Dermis blood vessel endothelial cell (primary cell): ENCODE results near the gene CACNA1B. TPM values are rescaled to one million over a fixed set of nuclear protein-coding genes. Genes with fewer than 3 reads are reported as not detected.

Experiments
- DNase-seq: peaks from one replicate; pipeline ENCODE4 v3.0.0; 2010
- total RNA-seq: library from RNA; depleted of rRNA; stranded (reverse); fragments of >200 nt; gene quantifications from 2 replicates; pipeline ENCODE4 v1.2.3, GENCODE V29; 2014

CACNA1B gene
- total RNA-seq, 1 donor from 2014 or later, result 0.17 TPM

DNA sequence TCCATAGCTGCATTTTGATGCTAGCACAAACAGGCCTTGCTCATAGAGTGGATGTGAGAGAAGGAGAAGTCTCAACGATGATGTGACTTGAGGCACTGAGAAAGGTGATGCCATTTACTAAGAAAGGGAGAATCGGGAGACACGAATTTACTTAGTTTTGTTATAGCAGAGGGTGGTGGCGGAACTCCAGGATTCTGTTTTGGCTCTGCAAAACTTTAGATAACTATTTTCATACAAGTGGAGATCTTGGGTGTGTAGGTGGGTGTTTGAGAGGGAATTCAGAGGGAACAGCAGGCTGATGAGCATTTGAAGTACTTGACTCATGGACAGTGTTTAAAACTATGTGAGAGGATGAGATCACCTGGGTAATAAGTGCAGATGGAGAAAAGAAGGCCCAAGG lies 43.2 kb downstream of the CACNA1B start:
- DNase-seq, result no peak

DNA sequence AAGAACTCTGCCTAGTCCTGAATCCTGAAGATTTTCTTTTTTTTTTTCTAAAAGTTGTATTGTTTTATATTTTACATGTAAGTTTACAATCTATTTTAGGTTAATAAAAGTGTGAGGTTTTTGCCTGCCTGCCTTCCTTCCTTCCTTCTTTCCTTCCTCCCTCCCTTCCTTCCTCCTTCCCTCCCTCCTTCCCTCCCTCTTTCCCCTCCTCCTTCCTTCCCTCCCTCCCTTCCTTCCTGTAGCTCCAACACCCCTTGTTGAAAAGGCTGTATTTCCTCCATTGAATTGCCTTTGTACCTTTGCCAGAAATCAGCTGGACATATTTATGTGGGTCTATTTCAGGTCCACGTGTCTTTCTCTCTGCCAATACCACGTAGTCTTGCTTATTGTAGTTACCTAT lies 46.6 kb downstream of the CACNA1B start:
- DNase-seq, result no peak

DNA sequence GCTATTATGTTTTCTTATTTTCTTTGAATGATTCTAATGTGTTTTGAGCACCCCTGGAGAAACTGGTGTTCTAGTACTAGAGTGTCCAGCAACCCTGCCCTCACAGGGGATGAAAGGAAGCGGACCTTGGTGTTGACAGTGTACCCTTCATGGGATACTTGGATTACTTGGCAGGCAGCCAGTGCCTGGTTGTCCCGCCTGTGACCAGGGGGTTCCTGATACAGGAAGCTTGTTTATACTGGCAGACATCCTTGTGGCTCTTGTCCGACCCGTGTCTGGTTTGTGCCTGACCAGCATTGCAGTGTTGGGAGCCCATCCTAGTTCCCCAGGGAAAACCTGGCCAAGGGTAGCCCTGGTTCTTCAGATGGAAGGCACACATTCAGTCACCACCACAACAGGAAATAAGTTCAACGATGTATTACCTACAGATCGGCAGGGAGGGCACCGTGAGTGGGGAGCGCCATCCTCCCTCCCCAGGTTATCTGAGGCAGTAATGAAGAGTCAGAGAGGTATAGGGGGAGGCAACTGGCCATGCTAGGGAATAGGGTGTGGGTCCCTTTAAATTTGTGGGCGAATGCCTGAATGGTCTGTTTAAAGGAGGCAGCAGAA lies 47.3 kb downstream of the CACNA1B start:
- DNase-seq, result no peak

DNA sequence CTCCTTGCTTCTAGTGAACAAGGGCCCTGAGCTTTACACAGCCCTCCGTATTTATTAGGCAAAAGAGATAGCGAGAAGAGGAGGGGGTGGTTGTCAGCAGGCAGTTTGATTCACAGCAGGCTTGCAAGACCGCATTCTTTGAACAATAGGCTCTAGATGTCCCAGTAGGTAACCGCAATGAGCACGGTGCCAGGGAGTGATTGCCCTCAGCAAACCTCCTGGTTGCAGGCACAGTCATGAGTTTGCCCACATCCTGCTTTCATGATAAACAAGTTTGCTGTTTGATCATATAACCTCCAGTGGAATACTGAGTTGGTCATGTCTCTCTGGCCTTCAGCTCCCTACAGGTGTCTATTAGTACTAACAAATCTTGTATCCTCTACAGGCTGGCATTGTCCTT lies 66.1 kb downstream of the CACNA1B start:
- no peak for DNase-seq

DNA sequence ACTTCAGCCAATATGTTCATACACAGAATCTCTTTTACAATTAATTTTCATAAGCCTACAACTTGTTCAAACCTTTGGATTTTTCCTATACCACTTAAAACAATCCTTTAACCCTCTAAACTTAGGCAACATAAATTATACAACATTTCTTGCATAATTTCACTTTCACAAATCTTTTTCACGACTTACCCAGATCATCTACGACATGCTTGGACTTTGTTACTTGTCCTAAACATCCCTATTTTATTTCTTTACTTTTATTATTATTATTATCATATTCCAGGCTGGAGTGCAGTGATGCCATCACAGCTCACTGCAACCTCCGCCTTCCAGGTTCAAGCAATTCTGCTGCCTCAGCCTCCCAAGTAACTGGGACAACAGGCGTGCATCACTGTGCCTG lies 68.0 kb downstream of the CACNA1B start:
- DNase-seq, result peak; percentile 5

DNA sequence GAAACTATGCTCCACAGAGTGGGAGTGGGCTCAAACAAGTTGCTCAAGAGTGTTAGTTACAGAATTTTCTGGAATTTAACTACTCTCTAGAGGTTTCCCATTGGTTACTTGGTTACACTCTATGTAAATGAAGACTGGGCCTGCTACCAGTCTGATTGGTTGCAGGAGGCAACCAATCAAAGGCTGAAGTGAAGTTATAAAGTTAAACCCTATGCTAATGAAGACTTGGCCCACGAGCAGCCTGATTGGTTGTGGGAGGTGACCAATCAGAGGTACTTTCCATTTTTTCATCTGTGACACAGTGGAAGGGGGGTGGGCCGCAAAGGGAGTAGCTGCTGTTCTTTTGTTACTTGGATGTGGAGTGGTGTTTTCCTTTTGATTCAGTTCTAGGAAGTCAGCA lies 69.4 kb downstream of the CACNA1B start:
- no peak for DNase-seq

DNA sequence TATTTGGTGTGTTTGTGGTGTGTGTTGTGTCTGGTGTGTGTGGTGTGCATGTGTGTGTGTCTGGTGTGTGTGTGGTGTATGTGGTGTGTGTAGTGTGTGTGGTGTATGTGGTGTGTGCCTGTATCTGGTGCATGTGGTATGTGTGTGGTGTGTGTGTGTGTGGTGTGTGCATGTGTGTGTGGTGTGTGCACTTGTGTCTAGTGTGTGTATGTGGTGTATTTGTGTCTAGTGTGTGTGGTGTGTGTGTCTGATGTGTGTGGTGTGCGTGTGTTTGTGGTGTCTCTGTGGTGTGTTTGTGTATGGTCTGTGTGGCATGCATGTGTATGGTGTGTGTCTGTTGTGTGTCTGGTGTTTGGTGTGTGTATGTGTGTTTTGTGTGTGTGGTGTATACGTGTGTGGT lies 71.1 kb downstream of the CACNA1B start:
- DNase-seq, result no peak

DNA sequence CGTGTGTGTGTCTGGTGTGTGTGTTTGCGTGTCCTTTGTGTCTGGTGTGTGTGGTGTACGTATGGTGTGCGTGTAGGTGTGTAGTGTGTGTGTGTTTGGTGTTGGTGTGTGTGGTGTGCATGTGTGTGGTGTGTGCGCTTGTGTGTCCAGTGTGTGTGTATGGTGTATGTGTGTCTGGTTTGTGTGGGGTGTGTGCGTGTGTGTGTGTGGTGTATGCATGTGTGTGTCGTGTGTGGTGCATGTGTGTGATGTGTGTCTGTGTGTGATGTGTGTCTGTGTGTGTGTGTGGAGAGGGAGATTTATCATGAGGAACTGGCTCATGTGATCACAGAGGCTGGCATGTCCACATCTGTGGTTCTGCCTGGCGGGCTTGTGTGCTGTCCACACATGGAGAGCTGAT lies 71.7 kb downstream of the CACNA1B start:
- DNase-seq, result no peak

DNA sequence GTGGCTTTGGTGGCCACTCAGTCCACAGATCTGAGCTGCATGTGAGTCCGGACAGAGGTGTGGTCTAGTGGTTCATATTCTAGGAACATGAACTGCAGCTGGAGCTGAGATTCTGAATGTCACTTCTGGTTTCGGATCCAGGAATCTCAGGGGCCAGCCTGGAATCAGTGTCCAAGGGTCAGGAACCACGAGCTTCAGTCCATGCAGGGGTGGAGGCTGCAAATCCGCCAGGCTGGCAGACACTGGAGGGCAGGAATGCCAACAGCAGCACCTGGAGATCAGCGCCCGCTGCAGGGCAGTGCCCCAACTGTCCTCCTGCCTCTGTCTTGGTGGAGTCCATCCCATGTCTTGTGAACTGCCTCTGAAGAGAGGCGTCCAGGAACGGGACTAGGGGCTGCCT lies 73.5 kb downstream of the CACNA1B start:
- no peak for DNase-seq

DNA sequence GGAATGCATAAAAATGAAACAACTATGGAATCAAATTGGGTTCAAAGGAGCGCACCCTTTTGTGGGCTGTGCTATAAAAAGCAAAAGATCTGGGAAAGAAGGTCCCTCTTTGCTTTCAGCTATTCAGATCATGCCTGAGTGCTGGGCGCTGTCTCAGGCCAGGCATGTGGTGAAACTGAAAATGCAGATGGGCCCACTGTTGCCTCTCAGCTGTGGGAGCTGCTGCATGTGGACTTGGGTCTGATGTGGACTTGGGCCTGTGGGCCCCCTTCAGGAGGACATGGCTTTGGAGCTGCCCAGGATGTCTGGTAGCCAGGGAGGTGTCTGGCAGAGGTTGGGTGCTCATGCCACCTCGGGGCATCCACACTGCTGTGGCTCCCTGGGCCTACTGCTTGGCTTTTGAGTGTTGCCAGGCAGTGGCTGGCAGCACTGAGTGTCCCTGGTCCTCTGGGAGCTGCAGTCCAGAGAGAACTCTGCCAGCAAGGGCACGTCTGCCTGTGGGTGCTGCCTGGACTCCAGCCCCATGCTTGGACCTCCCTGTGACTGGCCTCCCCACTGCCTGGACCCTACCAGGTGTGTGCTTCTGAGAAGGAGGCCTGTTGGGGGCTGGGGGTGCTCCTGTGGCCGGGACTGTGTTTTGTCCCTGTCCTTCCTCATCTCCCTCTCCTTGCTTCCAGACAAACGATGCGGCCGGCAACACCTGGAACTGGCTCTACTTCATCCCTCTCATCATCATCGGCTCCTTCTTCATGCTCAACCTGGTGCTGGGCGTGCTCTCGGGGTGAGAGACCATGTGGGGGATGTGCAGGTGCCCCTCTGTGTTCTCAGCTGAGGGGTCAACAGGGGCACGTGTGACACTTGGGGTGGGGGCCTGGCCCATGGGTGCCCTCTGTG lies 74.3 kb downstream of the CACNA1B start:
- DNase-seq, result no peak

DNA sequence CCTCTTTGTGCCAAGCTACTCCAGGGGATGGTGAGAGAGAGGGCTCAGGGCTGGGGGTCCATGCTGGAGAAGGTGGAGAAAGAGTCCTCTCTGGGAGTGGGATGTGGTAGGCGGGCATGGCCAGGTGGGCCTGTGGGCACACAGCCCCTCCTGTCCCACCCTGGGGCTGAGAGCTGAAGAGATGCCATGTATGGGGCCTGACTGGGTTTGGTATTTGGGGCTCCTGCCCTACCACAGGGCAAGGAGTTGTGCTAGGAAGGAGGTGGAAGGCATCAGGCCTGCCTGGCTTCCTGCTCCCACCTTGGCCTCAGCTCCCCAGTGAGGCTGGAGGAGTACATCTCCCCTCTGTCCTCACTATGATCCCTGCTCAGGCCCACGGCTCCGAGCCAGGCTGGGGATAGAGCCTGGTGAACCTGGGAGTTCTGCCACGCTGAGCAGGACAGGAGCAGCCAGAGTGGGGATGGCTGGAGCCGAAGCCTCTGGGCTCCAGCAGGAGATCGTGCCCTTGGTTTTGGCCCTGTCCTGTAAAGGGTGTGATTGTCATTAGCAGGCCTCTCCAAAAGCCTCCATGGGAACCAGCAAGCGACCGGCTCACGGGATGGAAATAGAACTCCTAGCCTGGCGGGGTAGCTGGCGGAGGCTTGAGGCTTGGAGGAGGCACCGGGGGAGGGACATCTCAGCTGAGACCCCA lies 75.5 kb downstream of the CACNA1B start:
- no peak for DNase-seq

DNA sequence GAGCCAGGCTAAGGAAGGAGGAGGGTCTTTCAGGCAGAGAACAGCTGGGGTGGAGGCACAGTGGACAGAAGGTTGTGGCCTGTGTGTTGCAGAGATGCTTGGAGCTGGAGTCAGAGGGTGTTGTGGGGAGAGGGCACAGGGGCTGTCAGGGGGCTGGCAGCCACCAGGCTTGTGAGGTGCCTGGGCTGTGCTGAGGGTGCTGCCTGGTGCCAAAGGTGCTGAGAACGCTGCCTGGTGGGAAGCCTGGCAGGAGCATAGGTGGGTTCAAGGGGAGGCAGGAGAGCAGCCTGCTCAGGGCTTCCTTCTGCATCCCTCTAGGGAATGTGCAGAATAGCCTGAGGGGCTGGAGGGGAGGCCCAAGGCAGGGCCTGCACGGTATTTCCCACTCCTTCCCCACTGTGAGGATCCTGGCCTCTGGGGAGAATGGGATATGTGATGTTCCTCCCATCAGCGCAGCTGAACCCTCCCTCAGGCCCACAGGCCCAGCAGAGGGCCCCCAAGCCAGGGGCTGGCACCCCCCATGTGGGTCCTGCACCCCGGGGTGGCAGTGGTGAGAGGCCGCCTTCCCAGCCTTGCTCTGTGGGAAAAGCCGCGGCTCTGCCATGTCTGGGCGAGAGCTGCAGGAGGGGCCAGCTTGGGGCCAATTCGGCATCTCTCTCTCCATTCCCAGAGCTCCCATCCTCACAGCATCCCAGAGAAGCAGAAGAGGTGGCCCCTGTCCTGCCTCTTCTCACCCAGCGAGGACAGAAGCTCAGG lies 76.3 kb downstream of the CACNA1B start:
- no peak for DNase-seq

DNA sequence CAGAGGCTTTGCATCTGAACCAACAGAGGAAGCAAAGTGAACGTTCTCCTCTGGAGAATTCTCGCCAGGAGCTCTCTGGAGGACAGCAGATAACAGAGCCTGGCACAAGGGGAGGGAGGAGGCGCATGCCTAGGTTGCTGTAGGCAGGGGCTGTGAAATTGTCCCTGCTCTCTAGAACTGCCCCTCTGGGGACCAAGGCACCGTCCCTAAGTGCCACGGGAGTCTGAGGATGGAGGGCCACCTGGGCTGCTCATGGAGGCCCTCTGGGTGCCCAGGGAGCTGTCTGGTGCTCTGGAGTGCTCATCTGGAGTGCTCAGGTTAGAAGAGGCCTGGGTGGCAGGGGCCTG lies 77.6 kb downstream of the CACNA1B start:
- DNase-seq, result no peak

DNA sequence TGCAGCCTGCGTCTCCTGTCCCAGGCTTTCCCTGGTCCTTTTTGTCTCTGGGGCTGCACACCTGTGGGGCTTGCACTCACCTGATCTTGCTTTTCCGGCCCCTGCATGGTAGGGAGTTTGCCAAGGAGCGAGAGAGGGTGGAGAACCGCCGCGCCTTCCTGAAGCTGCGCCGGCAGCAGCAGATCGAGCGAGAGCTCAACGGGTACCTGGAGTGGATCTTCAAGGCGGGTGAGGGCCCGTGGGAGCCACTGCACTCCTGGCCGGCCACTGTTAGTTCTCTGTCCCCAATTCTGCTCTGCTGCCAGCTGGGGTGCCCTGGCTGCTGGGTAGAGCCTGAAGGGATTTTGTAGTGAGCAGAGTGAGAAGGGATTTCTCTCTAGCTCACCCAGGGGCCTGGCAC lies 78.0 kb downstream of the CACNA1B start:
- no peak for DNase-seq

DNA sequence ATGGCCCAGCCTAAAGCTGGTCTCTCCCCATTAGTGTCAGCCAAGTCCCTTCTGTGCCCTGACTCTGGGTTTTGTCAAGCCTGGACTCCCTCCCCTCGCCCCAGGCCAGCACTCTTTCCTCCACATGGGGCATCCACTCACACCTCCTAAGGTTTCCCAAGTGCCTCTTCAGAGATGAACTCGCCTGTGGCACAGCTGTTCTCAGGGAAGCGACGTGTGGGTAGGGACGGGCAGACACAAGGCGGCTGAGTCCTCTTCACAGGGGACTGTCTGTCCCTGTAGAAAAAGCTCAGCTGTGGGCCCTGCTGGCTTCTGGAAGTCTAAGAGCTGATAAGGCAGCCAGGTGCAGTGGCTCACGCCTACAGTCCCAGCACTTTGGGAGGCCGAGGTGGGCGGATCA lies 78.5 kb downstream of the CACNA1B start:
- DNase-seq, result no peak

DNA sequence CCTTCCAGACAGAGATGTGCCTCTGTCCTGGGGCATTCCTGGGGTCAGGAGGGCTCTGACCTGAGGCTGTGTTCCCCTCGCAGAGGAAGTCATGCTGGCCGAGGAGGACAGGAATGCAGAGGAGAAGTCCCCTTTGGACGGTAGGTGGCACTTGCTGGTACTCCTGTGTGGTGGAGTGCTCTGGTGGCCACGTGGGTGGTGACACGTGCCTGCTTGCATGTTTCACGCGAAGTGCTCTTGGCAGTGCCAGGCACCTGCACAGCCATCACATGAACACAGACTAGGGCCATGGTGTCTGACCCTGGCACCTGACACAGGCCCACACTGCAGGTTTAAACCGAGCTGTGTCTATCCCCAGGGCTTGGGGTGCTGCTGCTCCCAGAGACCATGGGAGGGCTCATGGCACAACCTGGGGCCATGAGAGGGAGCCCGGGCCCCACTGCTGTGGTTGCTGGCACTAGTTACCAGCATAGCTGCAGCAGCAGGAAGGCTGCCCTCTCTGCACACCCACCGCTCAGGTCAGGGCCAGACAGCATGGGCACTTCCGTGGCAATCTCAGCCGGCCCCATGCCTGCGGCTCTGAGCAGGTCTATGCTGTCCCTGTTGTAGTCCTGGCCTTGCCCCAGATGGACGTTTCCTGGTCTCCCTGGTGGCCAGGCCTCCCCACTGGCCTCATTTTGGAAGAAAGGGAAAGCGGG lies 79.3 kb downstream of the CACNA1B start:
- no peak for DNase-seq

DNA sequence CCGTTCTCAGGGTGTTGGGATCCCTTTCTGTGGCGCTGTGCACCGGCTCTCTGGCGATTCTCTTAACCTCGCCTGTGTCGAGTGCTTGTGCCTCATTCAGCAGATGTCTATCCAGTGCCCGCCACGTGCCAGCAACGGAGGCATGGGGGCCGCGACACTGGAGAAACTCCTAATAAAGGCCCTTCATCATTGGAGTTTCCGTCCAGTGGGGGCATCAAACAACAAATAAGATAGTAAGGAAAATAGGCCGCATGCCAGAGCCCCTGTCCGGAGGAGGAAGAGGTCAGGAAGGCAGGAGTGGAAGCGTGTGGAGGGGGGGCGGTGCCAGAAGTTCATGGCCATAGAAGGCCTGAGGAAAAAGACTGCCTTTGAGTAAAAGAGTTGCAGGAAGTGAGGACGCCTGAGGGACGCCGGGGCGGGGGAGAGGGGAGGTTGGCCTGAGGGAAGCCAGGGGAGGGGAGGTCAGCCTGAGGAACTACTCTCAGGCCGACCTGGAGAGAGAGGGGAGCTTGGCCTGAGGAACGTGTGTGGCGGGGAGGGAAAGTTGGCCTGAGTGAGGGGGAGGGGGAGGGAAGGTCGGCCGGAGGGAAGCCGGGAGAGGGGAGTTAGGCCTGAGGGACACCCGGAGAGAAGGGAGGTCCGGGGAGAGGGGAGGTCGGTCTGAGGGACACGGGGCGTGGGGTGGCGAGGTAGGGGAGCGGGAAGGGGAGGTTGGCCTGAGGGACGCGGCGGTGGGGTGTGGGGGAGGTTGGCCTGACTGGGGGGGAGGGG lies 82.2 kb downstream of the CACNA1B start:
- DNase-seq, result no peak

DNA sequence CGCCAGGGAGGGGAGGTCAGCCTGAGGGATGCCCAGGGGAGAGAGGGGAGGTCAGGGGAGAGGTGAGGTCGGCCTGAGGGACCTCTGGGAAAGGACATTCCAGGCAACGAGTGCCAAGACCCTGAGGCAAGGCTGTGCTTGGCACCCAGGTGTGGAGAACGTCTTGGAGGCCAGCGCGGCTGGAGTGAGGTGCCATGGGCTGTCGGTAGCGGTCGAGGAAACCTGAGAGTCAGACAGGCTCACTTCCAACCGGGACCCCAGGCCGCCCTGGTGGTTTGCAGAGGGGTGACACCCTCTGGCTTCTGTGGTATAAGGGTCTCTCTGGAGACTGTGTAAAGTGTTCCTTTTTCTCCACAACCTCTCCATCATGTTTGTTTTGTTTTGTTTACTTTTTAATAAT lies 82.9 kb downstream of the CACNA1B start:
- DNase-seq, result no peak

DNA sequence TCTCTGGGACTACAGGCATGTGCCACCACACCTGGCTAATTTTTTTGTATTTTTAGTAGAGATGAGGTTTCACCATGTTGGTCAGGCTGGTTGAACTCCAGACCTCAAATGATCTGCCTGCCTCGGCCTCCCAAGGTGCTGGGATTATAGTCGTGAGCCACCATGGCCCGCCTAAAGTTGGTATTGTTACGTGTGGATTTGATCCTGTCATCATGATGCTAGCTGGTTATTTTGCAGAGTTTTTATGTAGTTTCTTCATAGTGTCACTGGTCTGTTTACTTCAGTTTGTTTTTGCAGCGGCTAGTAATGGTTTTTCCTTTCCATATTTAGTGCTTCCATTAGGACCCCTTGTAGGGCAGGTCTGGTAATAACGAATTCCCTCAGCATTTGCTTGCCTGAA lies 85.9 kb downstream of the CACNA1B start:
- no peak for DNase-seq

DNA sequence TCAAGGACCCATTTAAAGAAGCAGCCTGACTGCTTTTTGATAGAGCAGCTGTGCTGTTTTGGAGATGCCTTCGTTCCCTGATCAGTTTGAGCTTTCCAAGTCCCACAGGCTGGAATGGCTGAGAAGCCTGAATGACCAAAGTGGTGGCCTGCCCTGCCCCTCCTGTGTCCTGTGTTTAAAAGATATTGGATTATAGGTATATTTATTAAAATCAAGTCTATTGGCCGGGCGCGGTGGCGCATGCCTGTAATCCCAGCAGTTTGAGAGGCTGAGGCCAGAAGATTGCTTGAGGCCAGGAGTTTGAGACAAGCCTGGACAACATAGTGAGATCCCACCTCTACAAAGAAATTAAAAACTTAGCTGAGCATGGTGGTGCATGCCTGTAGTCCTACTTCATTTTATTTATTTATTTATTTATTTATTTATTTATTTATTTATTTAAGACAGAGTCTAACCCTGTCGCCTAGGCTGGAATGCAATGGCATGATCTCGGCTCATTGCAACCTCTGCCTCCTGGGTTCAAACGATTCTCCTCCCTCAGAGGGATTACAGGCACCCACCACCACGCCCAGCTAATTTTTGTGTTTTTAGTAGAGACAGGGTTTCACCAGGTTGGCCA lies 87.7 kb downstream of the CACNA1B start:
- DNase-seq, result no peak

DNA sequence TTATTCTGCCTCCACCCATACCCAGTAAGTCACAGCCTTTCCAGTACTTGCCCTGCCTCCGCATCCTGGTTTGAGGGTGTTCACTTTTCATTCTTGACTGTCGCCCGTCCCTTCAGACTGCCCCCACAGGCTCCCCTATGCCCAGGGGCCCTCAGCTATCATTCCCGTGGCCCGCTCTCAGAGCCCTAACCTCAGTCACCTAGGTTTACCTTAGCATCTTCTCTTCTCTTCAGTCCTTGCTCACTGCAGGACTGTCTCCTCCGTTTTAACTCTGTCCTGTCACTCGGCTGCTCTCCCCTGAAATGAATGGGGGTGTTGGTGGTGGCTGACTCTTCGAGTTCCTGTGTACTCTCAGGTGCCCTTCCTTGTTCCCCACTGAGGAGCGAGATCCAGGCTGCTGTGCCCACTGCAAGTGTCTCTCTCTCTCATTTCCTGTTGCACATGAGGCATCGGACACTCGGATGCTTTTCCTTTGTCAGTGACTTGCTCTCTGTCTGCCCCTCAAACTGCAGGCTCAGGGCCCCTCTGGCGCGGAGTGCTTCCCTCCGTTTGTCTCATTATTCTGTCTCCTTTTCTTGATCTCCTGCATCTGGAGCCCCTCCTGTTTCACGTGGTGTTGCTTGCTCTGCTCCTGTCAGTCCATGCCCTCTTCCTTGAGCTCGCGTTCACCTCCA lies 89.8 kb downstream of the CACNA1B start:
- DNase-seq, result no peak
